A673 (cell line): Measurements from ENCODE around the gene SLC24A4. TPM values are rescaled to one million over a fixed set of nuclear protein-coding genes. Genes with fewer than 3 reads are reported as not detected.

Experiments used
- BruUV-seq: library from RNA; stranded (reverse); fragments of 400-500 nt; replicated peaks from 2 replicates; lab custom pipeline; 2021; lab: Mats Ljungman, UMichigan
- CTCF ChIA-PET: fragments of 300-600 bp; sonication (Branson Sonifier 250); formaldehyde crosslinking; loops from one replicate; lab custom pipeline; 2022; ENCODE audit warnings: antibody characterized with exemption; lab: Charles Lee
- POLR2A ChIA-PET: fragments of 300-600 bp; sonication (Branson Sonifier 250); formaldehyde crosslinking; loops from one replicate; lab custom pipeline; 2022; ENCODE audit warnings: antibody characterized with exemption; ENCODE audit not compliant: low non-redundant PET; lab: Charles Lee
- DNase-seq: peaks from one replicate; pipeline ENCODE4 v3.0.0-alpha.2; 2015; ENCODE audit warnings: low spot score
- H3K27ac ChIP-seq: fragments of 200-600 bp; sonication (generic); 2 replicates; pipeline ENCODE4 v1.5.1; 2016; ENCODE audit warnings: mixed run types, low read depth, mild to moderate bottlenecking, mixed read lengths, antibody characterized with exemption, low read length; ENCODE audit not compliant: poor library complexity, severe bottlenecking
- H3K27me3 ChIP-seq: fragments of 200-600 bp; sonication (generic); replicated peaks from 2 replicates; pipeline ENCODE4 v1.6.1; 2017; ENCODE audit warnings: mixed run types, low read depth, mild to moderate bottlenecking, mixed read lengths, antibody characterized with exemption, low read length; ENCODE audit not compliant: insufficient read depth, poor library complexity
- H3K36me3 ChIP-seq: fragments of 200-600 bp; sonication (generic); 2 replicates; pipeline ENCODE4 v1.6.1; 2016; ENCODE audit warnings: mixed run types, mild to moderate bottlenecking, mixed read lengths, antibody characterized with exemption, low read length; ENCODE audit not compliant: insufficient read depth, poor library complexity, severe bottlenecking
- H3K4me1 ChIP-seq: fragments of 200-600 bp; sonication (generic); 2 replicates; pipeline ENCODE4 v1.6.1; 2017; ENCODE audit warnings: mixed run types, mild to moderate bottlenecking, mixed read lengths, antibody characterized with exemption, low read length; ENCODE audit not compliant: insufficient read depth, poor library complexity, severe bottlenecking
- H3K4me3 ChIP-seq: fragments of 200-600 bp; sonication (generic); 2 replicates; pipeline ENCODE4 v1.5.1; 2016; ENCODE audit warnings: low read depth, mixed run types, mild to moderate bottlenecking, mixed read lengths, low read length; ENCODE audit not compliant: poor library complexity, severe bottlenecking
- H3K9me3 ChIP-seq: fragments of 200-600 bp; sonication (generic); 2 replicates; pipeline ENCODE4 v1.6.1; 2016; ENCODE audit warnings: mixed run types, low read depth, mild to moderate bottlenecking, mixed read lengths, antibody characterized with exemption, low read length; ENCODE audit not compliant: poor library complexity, severe bottlenecking
- EZH2 ChIP-seq: fragments of 200-600 bp; sonication (generic); IDR thresholded peaks from 2 replicates; pipeline ENCODE4 v1.6.1; 2017; ENCODE audit warnings: borderline replicate concordance, low read depth, mild to moderate bottlenecking, mixed read lengths, antibody characterized with exemption, low read length; ENCODE audit not compliant: poor library complexity, severe bottlenecking
- intact Hi-C: fragments of 100-400 bp; cut with micrococcal nuclease; formaldehyde crosslinking; loops from one replicate; pipeline ENCODE4 v1.10.0; 2022; ENCODE audit not compliant: unreplicated experiment
- total RNA-seq: library from RNA; stranded (reverse); gene quantifications from 2 replicates; pipeline ENCODE4 v1.2.3, GENCODE V29; 2021
- TF ChIP-seq, protein P1 (sequence below): fragments of 300-800, 200-600 bp; sonication (generic); conservative IDR thresholded peaks from 2 replicates; pipeline ENCODE4 v1.5.1; 2017; ENCODE audit warnings: low read depth, mild to moderate bottlenecking, antibody characterized with exemption, low read length, moderate library complexity, mixed read lengths

SLC24A4 gene
- total RNA-seq, 1 experiment from 2014 or later = 0.15 TPM

DNA sequence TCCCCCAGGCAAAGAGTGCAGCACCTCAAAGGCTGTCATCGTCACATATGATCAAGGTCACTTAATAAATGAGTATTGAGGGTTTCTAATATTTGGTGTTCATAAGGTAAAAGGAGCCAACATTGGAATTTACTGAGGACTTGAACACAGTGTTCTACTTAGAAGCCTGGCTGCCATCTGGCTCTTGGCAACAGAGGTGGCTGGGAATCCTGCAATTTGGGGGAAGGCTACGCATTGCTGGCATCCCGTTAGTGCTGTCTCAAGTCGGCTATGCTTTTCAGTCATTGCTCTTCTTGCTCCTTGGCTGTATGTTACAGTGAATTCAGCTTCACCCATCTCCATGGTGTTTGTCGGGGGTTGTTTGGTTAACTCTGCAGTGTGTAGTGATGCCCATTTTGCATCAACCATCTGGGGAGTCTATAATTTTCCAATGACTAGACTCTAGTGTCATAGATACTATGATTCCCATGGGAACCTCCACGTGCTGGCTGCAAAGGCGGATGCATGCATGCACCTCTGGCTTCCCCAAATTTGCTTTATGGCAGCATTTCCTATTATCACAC, 12.9 kb upstream of the SLC24A4 start:
- Histone ChIP-seq H3K27ac (no peak overlapping the region), H3K9me3 (no peaks in the 10 kb centered on the region), H3K36me3 (no peaks in the 10 kb centered on the region), H3K4me3 (no peak overlapping the region), H3K27me3 (no peaks in the 10 kb centered on the region), H3K4me1 (no peaks in the 10 kb centered on the region)
- CTCF ChIA-PET = no interaction called here
- TF ChIP-seq, protein P1, sequence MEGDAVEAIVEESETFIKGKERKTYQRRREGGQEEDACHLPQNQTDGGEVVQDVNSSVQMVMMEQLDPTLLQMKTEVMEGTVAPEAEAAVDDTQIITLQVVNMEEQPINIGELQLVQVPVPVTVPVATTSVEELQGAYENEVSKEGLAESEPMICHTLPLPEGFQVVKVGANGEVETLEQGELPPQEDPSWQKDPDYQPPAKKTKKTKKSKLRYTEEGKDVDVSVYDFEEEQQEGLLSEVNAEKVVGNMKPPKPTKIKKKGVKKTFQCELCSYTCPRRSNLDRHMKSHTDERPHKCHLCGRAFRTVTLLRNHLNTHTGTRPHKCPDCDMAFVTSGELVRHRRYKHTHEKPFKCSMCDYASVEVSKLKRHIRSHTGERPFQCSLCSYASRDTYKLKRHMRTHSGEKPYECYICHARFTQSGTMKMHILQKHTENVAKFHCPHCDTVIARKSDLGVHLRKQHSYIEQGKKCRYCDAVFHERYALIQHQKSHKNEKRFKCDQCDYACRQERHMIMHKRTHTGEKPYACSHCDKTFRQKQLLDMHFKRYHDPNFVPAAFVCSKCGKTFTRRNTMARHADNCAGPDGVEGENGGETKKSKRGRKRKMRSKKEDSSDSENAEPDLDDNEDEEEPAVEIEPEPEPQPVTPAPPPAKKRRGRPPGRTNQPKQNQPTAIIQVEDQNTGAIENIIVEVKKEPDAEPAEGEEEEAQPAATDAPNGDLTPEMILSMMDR = no peak
- no peak for DNase-seq
- POLR2A ChIA-PET = no interaction called here
- no TSS peak for BruUV-seq
- intact Hi-C loops = no loop called here

DNA sequence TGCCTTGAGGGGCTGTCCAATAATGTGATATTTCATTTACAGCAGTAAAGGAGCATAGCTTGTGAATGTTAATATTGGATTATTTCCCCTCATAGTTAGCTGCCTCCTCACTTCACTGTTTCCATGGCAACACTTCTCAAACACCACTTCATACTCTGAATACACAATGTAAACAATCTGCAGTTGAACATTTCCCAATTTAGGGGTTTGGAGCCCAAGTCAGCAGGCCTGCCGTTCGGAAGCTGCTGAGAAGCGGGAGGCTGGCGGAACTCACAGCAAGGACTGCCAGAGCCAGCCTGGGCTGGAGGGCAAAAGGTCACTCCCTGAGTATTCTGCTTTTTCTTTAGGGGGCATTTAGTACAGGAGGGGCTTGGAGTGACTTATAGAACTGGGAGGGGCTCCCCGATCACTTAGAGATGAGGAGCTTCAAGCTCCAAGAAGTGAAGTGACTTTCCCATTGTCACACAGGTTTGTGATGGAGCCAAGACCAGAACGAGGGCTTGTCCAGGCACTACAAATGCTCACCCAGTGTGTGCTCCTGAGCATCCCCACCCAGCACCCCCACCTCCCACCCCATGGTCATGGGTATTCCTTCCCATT, 12.1 kb upstream of the SLC24A4 start:
- no peak for DNase-seq
- no peaks in the 10 kb centered on the region for H3K4me1 ChIP-seq
- no peaks in the 10 kb centered on the region for H3K9me3 ChIP-seq
- H3K36me3 ChIP-seq = no peaks in the 10 kb centered on the region
- no peak overlapping the region for H3K27ac ChIP-seq
- POLR2A ChIA-PET = no interaction called here
- no peak for TF ChIP-seq EZH2
- TF ChIP-seq, protein P1 = no peak
- no peak overlapping the region for H3K4me3 ChIP-seq
- CTCF ChIA-PET = no interaction called here
- no peaks in the 10 kb centered on the region for H3K27me3 ChIP-seq
- intact Hi-C loops = no loop called here
- BruUV-seq = no TSS peak

DNA sequence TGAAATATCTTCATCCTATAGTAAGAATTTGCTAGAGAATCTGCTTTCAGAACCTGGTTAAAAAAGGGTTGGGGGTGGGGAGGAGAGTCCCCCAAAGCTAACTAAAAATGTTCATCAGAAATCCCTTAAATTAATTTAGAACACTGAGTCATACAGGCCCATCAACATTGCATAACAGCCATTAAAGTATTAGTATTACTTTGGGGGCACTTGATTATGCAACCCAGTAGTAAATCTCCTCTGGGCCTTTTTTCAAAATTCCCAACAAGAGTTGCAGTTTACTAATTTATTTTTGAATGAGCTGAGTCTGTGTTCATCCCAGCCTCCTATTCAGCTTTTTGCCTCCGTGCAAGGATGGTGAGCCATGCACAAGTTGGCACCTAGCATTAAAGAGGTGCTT, 8.8 kb upstream of the SLC24A4 start:
- CTCF ChIA-PET = no interaction called here

More for the DNA sequence above, 8.8 kb upstream of the SLC24A4 start:
- no peak overlapping the region for H3K4me3 ChIP-seq
- intact Hi-C loops = no loop called here
- H3K27ac ChIP-seq = no peak overlapping the region
- POLR2A ChIA-PET = interaction anchor here (0.6 kb wide), 1 partner anchor 990 kb away, joined by 4 read pairs; no protein-coding TSS in a partner anchor
- no peaks in the 10 kb centered on the region for H3K36me3 ChIP-seq
- peaks cover 7% of the 10 kb centered on the region for H3K27me3 ChIP-seq
- no peaks in the 10 kb centered on the region for H3K4me1 ChIP-seq
- H3K9me3 ChIP-seq = no peaks in the 10 kb centered on the region
- DNase-seq = no peak
- no peak for TF ChIP-seq EZH2
- TF ChIP-seq, protein P1 = no peak
- no TSS peak for BruUV-seq
